ENCODE measurements around the gene TPCN2.

Gene TPCN2

DNA sequence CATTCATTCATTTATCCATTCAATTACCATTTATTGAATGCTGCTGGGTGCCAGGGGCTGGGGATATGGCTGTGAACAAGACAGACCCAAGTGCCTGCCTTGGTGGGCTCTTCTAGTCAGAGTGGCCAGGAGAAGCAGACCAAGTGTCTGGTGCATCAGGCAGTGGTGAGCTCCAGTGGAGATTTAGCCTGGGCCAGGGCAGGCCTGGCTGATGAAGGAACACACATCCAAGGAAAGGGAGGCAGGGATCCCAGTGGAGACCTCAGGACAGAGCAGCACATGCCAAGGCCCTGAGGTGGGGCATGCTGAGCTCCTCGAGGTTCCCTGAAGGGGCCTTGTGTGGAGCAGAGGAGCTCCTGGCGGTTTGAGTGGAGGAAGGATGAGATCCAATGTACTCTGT is 60.4 kb downstream of the TPCN2 start:
- no peak overlapping the region for H3K4me3 ChIP-seq (ENCODE audit: insufficient read depth in 1 of 2, low read depth in 1 of 2, low read length in 2 of 2)
- WGBS = 80% methylated on average over 2 of the region's 2 CpGs
- no peak overlapping the region for H3K4me2 ChIP-seq (ENCODE audit: low read length, poor library complexity, severe bottlenecking)

DNA sequence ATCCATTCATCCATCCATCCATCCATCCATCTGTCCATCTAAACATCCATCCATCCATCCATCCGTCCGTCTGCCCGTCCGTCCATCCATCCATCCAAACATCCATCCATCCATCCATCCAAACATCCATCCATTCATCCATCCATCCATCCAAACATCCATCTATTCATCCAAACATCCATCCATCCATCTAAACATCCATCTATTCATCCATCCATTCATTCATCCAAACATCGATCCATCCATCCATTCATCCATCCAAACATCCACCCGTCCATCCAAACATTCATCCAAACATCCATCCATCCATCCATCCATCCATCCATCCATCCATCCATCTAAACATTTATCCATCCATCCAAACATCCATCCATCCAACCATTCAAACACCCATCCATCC is 61.7 kb downstream of the TPCN2 start:
- H2BK12ac ChIP-seq (ENCODE audit: low read length in 2 of 2) = no peak overlapping the region
- 91% methylated on average over 6 of the region's 6 CpGs for WGBS
- peaks cover 7% of the 10 kb centered on the region for H3K4me1 ChIP-seq (ENCODE audit: control insufficient read depth, insufficient read depth, low read depth, low read length)
- H3K27me3 ChIP-seq (ENCODE audit: control insufficient read depth in 1 of 2, insufficient read depth in 1 of 2, low read length in 2 of 2) = peaks cover 58 to 63% of the 10 kb centered on the region in 2 experiments
- no peak overlapping the region for H3K14ac ChIP-seq (ENCODE audit: low read length in 2 of 2)
- no peak overlapping the region for H2BK15ac ChIP-seq (ENCODE audit: low read depth, poor library complexity, severe bottlenecking)
- no peak overlapping the region for H2AFZ ChIP-seq (ENCODE audit: low read depth, low read length)
- H2BK120ac ChIP-seq (ENCODE audit: low read depth, low read length) = no peak overlapping the region
- H3K4ac ChIP-seq (ENCODE audit: low read depth in 1 of 2, low read length in 2 of 2) = no peak overlapping the region
- peaks cover 17% of the 10 kb centered on the region for H3K9me3 ChIP-seq (ENCODE audit: control insufficient read depth, low read length)
- no peak overlapping the region for H3K4me2 ChIP-seq (ENCODE audit: low read length, poor library complexity, severe bottlenecking)
- no peak overlapping the region for H3K27ac ChIP-seq (ENCODE audit: low read length, poor library complexity, severe bottlenecking)
- no peak overlapping the region for H4K8ac ChIP-seq (ENCODE audit: low read length)
- DNase-seq = no peak
- H3K23ac ChIP-seq (ENCODE audit: low read length in 2 of 2) = no peak overlapping the region
- no peak overlapping the region for H4K91ac ChIP-seq (ENCODE audit: low read length)
- H3K4me3 ChIP-seq (ENCODE audit: insufficient read depth in 1 of 2, low read depth in 1 of 2, low read length in 2 of 2) = no peak overlapping the region
- no peaks in the 10 kb centered on the region for H3K79me1 ChIP-seq (replicated peaks; ENCODE audit: low read length, poor library complexity, severe bottlenecking)
- no peak overlapping the region for H3K18ac ChIP-seq (ENCODE audit: low read depth in 1 of 2, low read length in 2 of 2)
- no peaks in the 10 kb centered on the region for H3K36me3 ChIP-seq (ENCODE audit: control insufficient read depth in 1 of 2, insufficient read depth in 2 of 2, low read depth in 1 of 2, low read length in 2 of 2)
- no peak overlapping the region for H2AK5ac ChIP-seq (ENCODE audit: low read length, severe bottlenecking)
- no peak overlapping the region for H3K9ac ChIP-seq (ENCODE audit: low read length)
- no peak overlapping the region for H2BK5ac ChIP-seq (ENCODE audit: low read depth, low read length, poor library complexity, severe bottlenecking)

More for the DNA sequence above, 60.4 kb downstream of the TPCN2 start:
- H3K14ac ChIP-seq (ENCODE audit: low read length in 2 of 2) = no peak overlapping the region
- H4K91ac ChIP-seq (ENCODE audit: low read length) = peak overlapping the region; percentile 15
- peaks cover 5% of the 10 kb centered on the region for H3K4me1 ChIP-seq (ENCODE audit: control insufficient read depth, insufficient read depth, low read depth, low read length)
- no peak overlapping the region for H3K23ac ChIP-seq (ENCODE audit: low read length in 2 of 2)
- no peaks in the 10 kb centered on the region for H3K79me1 ChIP-seq (replicated peaks; ENCODE audit: low read length, poor library complexity, severe bottlenecking)
- no peak overlapping the region for H3K9ac ChIP-seq (ENCODE audit: low read length)
- H2AK5ac ChIP-seq (ENCODE audit: low read length, severe bottlenecking) = no peak overlapping the region
- H3K36me3 ChIP-seq (ENCODE audit: control insufficient read depth in 1 of 2, insufficient read depth in 2 of 2, low read depth in 1 of 2, low read length in 2 of 2) = no peaks in the 10 kb centered on the region
- H2BK5ac ChIP-seq (ENCODE audit: low read depth, low read length, poor library complexity, severe bottlenecking) = no peak overlapping the region
- H2AFZ ChIP-seq (ENCODE audit: low read depth, low read length) = no peak overlapping the region
- peaks cover 17% of the 10 kb centered on the region for H3K9me3 ChIP-seq (ENCODE audit: control insufficient read depth, low read length)
- H2BK12ac ChIP-seq (ENCODE audit: low read length in 2 of 2) = no peak overlapping the region
- H2BK15ac ChIP-seq (ENCODE audit: low read depth, poor library complexity, severe bottlenecking) = no peak overlapping the region
- H2BK120ac ChIP-seq (ENCODE audit: low read depth, low read length) = no peak overlapping the region
- no peak overlapping the region for H3K4ac ChIP-seq (ENCODE audit: low read depth in 1 of 2, low read length in 2 of 2)
- DNase-seq = no peak
- H3K27me3 ChIP-seq (ENCODE audit: control insufficient read depth in 1 of 2, insufficient read depth in 1 of 2, low read length in 2 of 2) = peaks cover 58 to 71% of the 10 kb centered on the region in 2 experiments
- H3K18ac ChIP-seq (ENCODE audit: low read depth in 1 of 2, low read length in 2 of 2) = no peak overlapping the region
- no peak overlapping the region for H3K27ac ChIP-seq (ENCODE audit: low read length, poor library complexity, severe bottlenecking)
- H4K8ac ChIP-seq (ENCODE audit: low read length) = no peak overlapping the region

DNA sequence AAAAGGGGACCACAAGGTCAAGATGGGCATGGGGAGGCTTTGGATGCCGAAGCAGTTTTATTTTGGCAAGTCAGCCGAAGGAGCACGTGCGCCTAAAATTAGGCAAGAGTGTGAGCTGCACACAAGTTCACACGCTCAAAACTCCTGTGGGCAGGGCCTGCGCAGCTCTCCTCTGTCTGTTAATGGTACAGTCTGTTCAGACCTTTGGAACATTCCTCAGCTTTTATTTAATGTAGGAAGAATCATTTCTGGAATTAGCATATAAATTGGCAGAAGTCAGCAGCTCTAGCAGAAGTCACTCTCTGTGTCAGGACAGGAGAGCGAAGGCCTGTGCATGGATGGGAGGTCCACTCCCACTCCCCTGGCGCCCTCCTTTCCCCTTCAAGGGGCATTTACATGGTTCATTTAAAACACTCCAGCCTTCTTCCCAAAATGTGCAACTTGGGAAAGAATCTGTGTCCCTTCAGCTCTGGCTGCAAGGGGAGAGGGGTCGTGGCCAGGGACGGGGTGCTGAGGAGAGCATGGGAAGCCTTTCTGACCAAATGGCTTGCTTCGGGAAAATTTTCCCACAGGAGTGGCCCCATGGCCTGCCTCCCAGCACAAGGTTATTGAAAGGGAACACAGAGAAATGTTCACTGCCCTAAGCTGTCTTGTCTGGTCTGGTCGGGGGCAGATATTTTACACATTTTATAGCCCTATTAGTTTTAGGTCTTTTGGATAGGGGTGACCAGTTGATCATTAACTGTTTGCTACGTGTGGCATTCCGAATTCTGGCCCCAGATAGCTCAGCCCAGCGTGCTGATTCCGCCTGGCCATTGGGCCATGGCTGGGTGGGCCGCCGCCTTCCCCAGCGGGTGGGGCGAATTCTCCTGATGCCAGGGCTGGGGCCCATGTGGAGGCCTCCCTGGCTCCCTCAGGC is 63.2 kb downstream of the TPCN2 start:
- Histone ChIP-seq H3K23ac (ENCODE audit: low read length in 2 of 2) (no peak overlapping the region), H2BK120ac (ENCODE audit: low read depth, low read length) (no peak overlapping the region), H3K9ac (ENCODE audit: low read length) (no peak overlapping the region), H3K9me3 (ENCODE audit: control insufficient read depth, low read length) (peaks cover 17% of the 10 kb centered on the region), H4K91ac (ENCODE audit: low read length) (peak overlapping the region; percentile 21), H3K4me3 (ENCODE audit: insufficient read depth in 1 of 2, low read depth in 1 of 2, low read length in 2 of 2) (no peak overlapping the region), H3K4ac (ENCODE audit: low read depth in 1 of 2, low read length in 2 of 2) (no peak overlapping the region), H4K8ac (ENCODE audit: low read length) (no peak overlapping the region), H3K36me3 (ENCODE audit: control insufficient read depth in 1 of 2, insufficient read depth in 2 of 2, low read depth in 1 of 2, low read length in 2 of 2) (no peaks in the 10 kb centered on the region), H2BK12ac (ENCODE audit: low read length in 2 of 2) (no peak overlapping the region), H3K14ac (ENCODE audit: low read length in 2 of 2) (no peak overlapping the region), H3K79me1 (replicated peaks; ENCODE audit: low read length, poor library complexity, severe bottlenecking) (no peaks in the 10 kb centered on the region), H3K4me2 (ENCODE audit: low read length, poor library complexity, severe bottlenecking) (no peak overlapping the region), H3K4me1 (ENCODE audit: control insufficient read depth, insufficient read depth, low read depth, low read length) (peaks cover 14% of the 10 kb centered on the region), H3K27ac (ENCODE audit: low read length, poor library complexity, severe bottlenecking) (no peak overlapping the region), H3K18ac (ENCODE audit: low read depth in 1 of 2, low read length in 2 of 2) (no peak overlapping the region), H2AFZ (ENCODE audit: low read depth, low read length) (no peak overlapping the region), H2AK5ac (ENCODE audit: low read length, severe bottlenecking) (no peak overlapping the region), H3K27me3 (ENCODE audit: control insufficient read depth in 1 of 2, insufficient read depth in 1 of 2, low read length in 2 of 2) (peaks cover 50 to 64% of the 10 kb centered on the region in 2 experiments), H2BK15ac (ENCODE audit: low read depth, poor library complexity, severe bottlenecking) (no peak overlapping the region), H2BK5ac (ENCODE audit: low read depth, low read length, poor library complexity, severe bottlenecking) (no peak overlapping the region)
- DNase-seq = no peak
- WGBS = 92% methylated on average over 18 of the region's 20 CpGs

DNA sequence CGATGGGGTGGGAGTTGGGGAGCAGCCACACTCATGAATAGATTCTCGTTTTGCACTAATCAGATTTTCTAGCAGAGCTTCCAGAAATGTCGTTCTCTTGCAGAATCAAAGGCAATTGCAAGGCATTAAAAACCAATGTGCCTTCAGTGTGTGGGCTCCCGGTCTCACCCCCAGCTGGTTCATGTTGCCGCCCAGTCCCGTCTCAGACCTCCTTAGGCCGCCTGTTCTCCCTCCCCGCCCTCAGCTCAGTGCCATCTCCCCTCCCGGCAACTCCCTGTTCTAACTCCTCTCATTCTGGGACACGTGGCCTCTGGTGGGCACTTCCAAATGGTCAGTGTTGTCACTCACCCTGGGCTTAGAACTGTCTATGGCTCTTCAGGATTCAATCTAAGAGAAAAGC is 64.5 kb downstream of the TPCN2 start:
- Histone ChIP-seq H2BK120ac (ENCODE audit: low read depth, low read length) (no peak overlapping the region), H3K14ac (ENCODE audit: low read length in 2 of 2) (no peak overlapping the region)

More for the DNA sequence above, 64.5 kb downstream of the TPCN2 start:
- Histone ChIP-seq H3K9me3 (ENCODE audit: control insufficient read depth, low read length) (peaks cover 11% of the 10 kb centered on the region), H2BK5ac (ENCODE audit: low read depth, low read length, poor library complexity, severe bottlenecking) (no peak overlapping the region), H3K9ac (ENCODE audit: low read length) (no peak overlapping the region), H3K4me1 (ENCODE audit: control insufficient read depth, insufficient read depth, low read depth, low read length) (peaks cover 14% of the 10 kb centered on the region), H3K4me3 (ENCODE audit: insufficient read depth in 1 of 2, low read depth in 1 of 2, low read length in 2 of 2) (no peak overlapping the region), H3K27ac (ENCODE audit: low read length, poor library complexity, severe bottlenecking) (no peak overlapping the region), H3K18ac (ENCODE audit: low read depth in 1 of 2, low read length in 2 of 2) (no peak overlapping the region), H4K8ac (ENCODE audit: low read length) (no peak overlapping the region), H2AFZ (ENCODE audit: low read depth, low read length) (no peak overlapping the region), H2BK15ac (ENCODE audit: low read depth, poor library complexity, severe bottlenecking) (no peak overlapping the region), H3K4me2 (ENCODE audit: low read length, poor library complexity, severe bottlenecking) (no peak overlapping the region), H3K27me3 (ENCODE audit: control insufficient read depth in 1 of 2, insufficient read depth in 1 of 2, low read length in 2 of 2) (peaks cover 39 to 58% of the 10 kb centered on the region in 2 experiments), H3K4ac (ENCODE audit: low read depth in 1 of 2, low read length in 2 of 2) (no peak overlapping the region), H4K91ac (ENCODE audit: low read length) (no peak overlapping the region), H3K79me1 (replicated peaks; ENCODE audit: low read length, poor library complexity, severe bottlenecking) (no peaks in the 10 kb centered on the region), H3K36me3 (ENCODE audit: control insufficient read depth in 1 of 2, insufficient read depth in 2 of 2, low read depth in 1 of 2, low read length in 2 of 2) (no peaks in the 10 kb centered on the region), H3K23ac (ENCODE audit: low read length in 2 of 2) (no peak overlapping the region), H2BK12ac (ENCODE audit: low read length in 2 of 2) (no peak overlapping the region), H2AK5ac (ENCODE audit: low read length, severe bottlenecking) (no peak overlapping the region)
- 91% methylated on average over 10 of the region's 10 CpGs for WGBS
- DNase-seq = no peak
